Esophagus (tissue), 2 donors: ENCODE data around the gene DGKD. TPM values are rescaled to one million over a fixed set of nuclear protein-coding genes. Genes with fewer than 3 reads are reported as not detected.
A peak's percentile ranks its signal among the peaks of the same experiment; 100 is the strongest.

Experiments
- H3K27ac ChIP-seq, 2 donors: one replicate each; pipeline ENCODE4 v1.5.1; 2013; ENCODE audit warnings: low read depth in 2 of 2, mild to moderate bottlenecking in 2 of 2, inconsistent platforms in 1 of 2, low read length in 1 of 2, moderate library complexity in 1 of 2
- H3K27me3 ChIP-seq, 2 donors: one replicate each; pipeline ENCODE4 v1.6.1; 2013; ENCODE audit warnings: low read length in 2 of 2, control low read depth in 1 of 2, mild to moderate bottlenecking in 1 of 2; ENCODE audit not compliant: insufficient read depth in 2 of 2, control insufficient read depth in 1 of 2
- H3K36me3 ChIP-seq, 2 donors: one replicate each; pipeline ENCODE4 v1.6.1; 2013; ENCODE audit warnings: low read length in 1 of 2; ENCODE audit not compliant: control insufficient read depth in 2 of 2, insufficient read depth in 2 of 2
- H3K4me1 ChIP-seq, 2 donors: one replicate each; pipeline ENCODE4 v1.6.1; 2013; ENCODE audit warnings: low read length in 1 of 2; ENCODE audit not compliant: control insufficient read depth in 2 of 2, insufficient read depth in 2 of 2
- H3K4me3 ChIP-seq, 2 donors: one replicate each; pipeline ENCODE4 v1.5.1; 2013; ENCODE audit warnings: low read length in 2 of 2, mild to moderate bottlenecking in 2 of 2, low read depth in 1 of 2, moderate library complexity in 1 of 2
- H3K9me3 ChIP-seq, 2 donors: one replicate each; pipeline ENCODE4 v1.6.1; 2013; ENCODE audit warnings: mild to moderate bottlenecking in 2 of 2, low read depth in 1 of 2, low read length in 1 of 2, moderate library complexity in 1 of 2; ENCODE audit not compliant: control insufficient read depth in 2 of 2, insufficient read depth in 1 of 2
- WGBS, 2 donors: extraction: QIAGEN DNeasy Blood & Tissue Kit; methylation state at CpG; one replicate each; pipeline ENCODE4 v1.1.7; 2013; 5-methylcytosine and 5-hydroxymethylcytosine counted together
- polyA plus RNA-seq, 2 donors: library from polyadenylated mRNA; stranded (reverse); fragments of 200-250 nt; gene quantifications; one replicate each; pipeline ENCODE4 v1.2.3, GENCODE V29; 2013
- donor health status: healthy with polysubstance abuse.
- donor health status: Bipolar disorder and iron deficiency.

DGKD gene
- polyA plus RNA-seq, 2 donors = 3.3 to 15.4 TPM

- H3K27ac ChIP-seq = peak overlapping the region in 1 of 2 donors; percentile 31
- peaks cover 0 to 4% of the 10 kb centered on the region in 2 donors for H3K4me1 ChIP-seq
- H3K9me3 ChIP-seq = no peaks in the 10 kb centered on the region
- no peak overlapping the region for H3K4me3 ChIP-seq
- 80 to 83% methylated on average over 9 of the region's 9 CpGs for WGBS, 2 donors
- no peaks in the 10 kb centered on the region for H3K27me3 ChIP-seq
- H3K36me3 ChIP-seq = peaks cover 6 to 10% of the 10 kb centered on the region in 2 donors
Measured at GRCh38 chr2:233487748-233488345, 133.6 kb downstream of the DGKD start.

- H3K4me3 ChIP-seq = no peak overlapping the region
- H3K4me1 ChIP-seq = peaks cover 0 to 4% of the 10 kb centered on the region in 2 donors
- H3K27me3 ChIP-seq = no peaks in the 10 kb centered on the region
- H3K27ac ChIP-seq = peak overlapping the region in 1 of 2 donors; percentile 38
- peaks cover 6 to 9% of the 10 kb centered on the region in 2 donors for H3K36me3 ChIP-seq
- 86 to 88% methylated on average over 10 of the region's 10 CpGs for WGBS, 2 donors
- no peaks in the 10 kb centered on the region for H3K9me3 ChIP-seq
Measured at GRCh38 chr2:233489143-233489542, 134.8 kb downstream of the DGKD start.

GRCh38 chr2:233489666-233490065 lies 135.4 kb downstream of the DGKD start:
- WGBS, 2 donors = 70 to 78% methylated on average over 6 of the region's 6 CpGs
- peaks cover 0 to 4% of the 10 kb centered on the region in 2 donors for H3K4me1 ChIP-seq

GRCh38 chr2:233490831-233491230 lies 136.5 kb downstream of the DGKD start:
- Histone ChIP-seq H3K9me3 (no peaks in the 10 kb centered on the region), H3K27ac (peak overlapping the region; percentile 64 to 86), H3K36me3 (peaks cover 4 to 6% of the 10 kb centered on the region in 2 donors), H3K27me3 (no peaks in the 10 kb centered on the region), H3K4me1 (peaks cover 0 to 4% of the 10 kb centered on the region in 2 donors), H3K4me3 (no peak overlapping the region)
- 61 to 69% methylated on average over 7 of the region's 7 CpGs for WGBS, 2 donors

More at GRCh38 chr2:233489666-233490065, 135.4 kb downstream of the DGKD start:
- Histone ChIP-seq H3K9me3 (no peaks in the 10 kb centered on the region), H3K27me3 (no peaks in the 10 kb centered on the region), H3K4me3 (no peak overlapping the region), H3K27ac (peak overlapping the region in 1 of 2 donors; percentile 22), H3K36me3 (peaks cover 6 to 9% of the 10 kb centered on the region in 2 donors)

- H3K4me1 ChIP-seq = peaks cover 0 to 4% of the 10 kb centered on the region in 2 donors
- 56 to 77% methylated on average over 3 of the region's 3 CpGs for WGBS, 2 donors
- H3K4me3 ChIP-seq = no peak overlapping the region
- peaks cover 2 to 4% of the 10 kb centered on the region in 2 donors for H3K36me3 ChIP-seq
- H3K27me3 ChIP-seq = no peaks in the 10 kb centered on the region
- H3K27ac ChIP-seq = peak overlapping the region; percentile 64 to 86
- no peaks in the 10 kb centered on the region for H3K9me3 ChIP-seq
Measured at GRCh38 chr2:233491326-233491725, 137.0 kb downstream of the DGKD start.

DNA sequence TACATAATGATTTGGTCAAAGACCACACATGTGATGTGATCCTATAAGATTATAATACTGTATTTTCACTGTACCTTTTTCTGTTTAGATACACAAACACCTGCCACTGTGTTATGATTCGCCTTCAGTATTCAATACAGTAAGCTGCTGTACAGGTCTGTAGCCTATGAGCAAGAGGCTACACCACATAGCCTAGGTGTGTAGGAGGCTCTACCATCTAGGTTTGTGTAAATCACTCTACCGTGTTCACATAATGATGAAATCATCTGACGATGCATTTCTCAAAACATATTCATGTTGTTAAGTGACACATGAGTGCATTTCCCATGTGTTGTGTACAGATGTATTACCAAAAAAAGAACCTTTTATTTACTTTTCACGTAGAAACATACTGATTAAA lies 137.8 kb downstream of the DGKD start:
- H3K4me1 ChIP-seq = no peaks in the 10 kb centered on the region
- peak overlapping the region; percentile 42 to 47 for H3K27ac ChIP-seq
- H3K4me3 ChIP-seq = no peak overlapping the region
- peaks cover 2 to 4% of the 10 kb centered on the region in 2 donors for H3K36me3 ChIP-seq
- WGBS, 2 donors = 63 to 72% methylated on average over 4 of the region's 4 CpGs
- no peaks in the 10 kb centered on the region for H3K27me3 ChIP-seq
- no peaks in the 10 kb centered on the region for H3K9me3 ChIP-seq

DNA sequence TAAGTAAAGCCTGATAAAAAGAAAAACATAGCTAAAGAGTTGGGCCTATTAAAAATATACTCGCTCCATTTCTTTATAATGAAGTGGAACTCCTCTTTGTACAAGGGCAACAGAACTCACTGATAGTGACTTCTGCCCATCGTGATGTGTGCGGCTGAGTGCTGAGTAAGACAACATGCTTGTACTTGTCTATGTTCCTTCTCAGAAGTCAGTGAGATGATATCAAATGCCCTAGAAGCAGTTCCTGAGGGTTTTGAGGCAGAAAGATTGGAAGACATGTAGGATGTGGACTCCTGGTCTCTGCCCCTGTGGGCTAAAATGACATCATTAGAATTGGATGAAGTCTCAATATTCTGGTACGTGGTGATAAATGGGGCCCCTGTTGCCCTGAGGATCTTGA lies 138.5 kb downstream of the DGKD start:
- H3K4me1 ChIP-seq = no peaks in the 10 kb centered on the region
- WGBS, 2 donors = 61 to 67% methylated on average over 4 of the region's 4 CpGs
- H3K27ac ChIP-seq = peak overlapping the region; percentile 12 to 49
- peaks cover 2 to 4% of the 10 kb centered on the region in 2 donors for H3K36me3 ChIP-seq
- no peaks in the 10 kb centered on the region for H3K9me3 ChIP-seq
- no peaks in the 10 kb centered on the region for H3K27me3 ChIP-seq
- no peak overlapping the region for H3K4me3 ChIP-seq

DNA sequence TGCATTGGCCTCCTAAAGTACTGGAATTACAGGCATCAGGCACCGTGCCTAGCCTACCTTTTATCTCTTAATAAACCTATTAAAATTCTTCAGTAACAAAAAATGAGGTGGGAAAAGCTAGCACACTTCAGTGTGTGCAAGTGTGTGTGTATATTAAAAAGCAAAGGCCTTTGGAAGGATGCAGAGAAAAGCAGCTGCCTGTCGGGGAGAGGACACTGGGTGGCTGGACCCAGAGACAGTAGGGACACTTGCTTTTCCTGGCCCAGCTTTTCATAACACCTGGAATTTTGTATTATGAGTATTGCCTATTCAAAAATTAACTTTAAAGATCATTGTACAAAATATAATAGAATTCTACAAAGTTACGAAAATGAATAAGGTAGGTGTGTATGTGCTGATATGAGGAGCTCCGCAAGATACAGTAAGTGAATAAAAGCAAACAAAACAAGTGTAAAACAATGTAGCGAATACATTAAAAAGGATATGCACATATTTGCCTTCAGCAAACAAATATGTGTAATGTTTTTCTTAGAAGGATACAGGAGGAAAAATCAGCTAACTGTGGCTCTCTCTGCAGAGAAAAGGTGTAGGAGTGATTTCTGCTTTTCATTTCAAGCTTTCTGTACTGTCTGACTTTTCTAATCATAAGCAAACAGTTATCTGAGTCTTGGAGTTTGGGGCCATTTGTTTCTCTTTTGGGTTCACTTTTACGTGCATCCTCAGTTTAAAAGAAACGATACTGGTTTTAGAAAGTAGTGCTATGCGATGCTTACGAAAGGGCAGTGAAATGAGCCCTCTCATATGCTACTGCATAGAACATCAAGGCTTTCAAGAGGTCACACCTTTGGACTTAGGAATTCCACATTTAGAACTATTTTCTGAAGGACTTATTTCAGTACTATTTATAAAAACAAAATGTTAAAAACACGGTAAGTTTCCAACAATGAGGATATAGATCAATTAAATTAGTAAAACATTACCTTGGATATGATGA lies 141.5 kb downstream of the DGKD start:
- no peak overlapping the region for H3K4me3 ChIP-seq
- no peaks in the 10 kb centered on the region for H3K27me3 ChIP-seq
- H3K27ac ChIP-seq = no peak overlapping the region
- no peaks in the 10 kb centered on the region for H3K9me3 ChIP-seq
- WGBS, 2 donors = 87 to 88% methylated on average over 10 of the region's 10 CpGs
- H3K4me1 ChIP-seq = no peaks in the 10 kb centered on the region
- H3K36me3 ChIP-seq = peaks cover 2 to 6% of the 10 kb centered on the region in 2 donors

DNA sequence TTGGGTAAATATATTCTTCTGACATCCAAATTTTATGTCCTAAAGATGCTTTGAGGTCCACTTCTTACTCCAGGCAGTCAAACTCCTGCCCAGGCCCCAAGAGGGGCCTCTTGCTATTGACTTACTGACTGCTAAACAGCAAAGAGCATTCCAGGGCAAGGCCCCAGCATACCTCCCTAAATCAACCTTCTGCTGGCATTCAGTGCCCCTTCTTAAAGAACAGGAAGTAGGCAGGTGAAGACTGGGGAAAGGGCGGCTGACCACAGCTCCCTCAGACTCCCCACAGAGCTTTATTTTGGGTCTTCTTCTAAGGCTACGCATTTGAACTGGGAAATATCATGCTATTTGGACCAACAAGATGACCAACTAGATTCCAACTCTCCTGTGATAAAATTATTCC lies 143.4 kb downstream of the DGKD start:
- no peak overlapping the region for H3K27ac ChIP-seq
- H3K27me3 ChIP-seq = no peaks in the 10 kb centered on the region
- no peaks in the 10 kb centered on the region for H3K4me1 ChIP-seq
- H3K9me3 ChIP-seq = peaks cover 0 to 3% of the 10 kb centered on the region in 2 donors
- no peak overlapping the region for H3K4me3 ChIP-seq
- 92 to 94% methylated on average over 2 of the region's 2 CpGs for WGBS, 2 donors
- peaks cover 0 to 3% of the 10 kb centered on the region in 2 donors for H3K36me3 ChIP-seq
